Measurements from ENCODE around the gene SERPINA5.
"Not testable (repeated sequence)": the region's sequence is repeated elsewhere in the genome, so short reads cannot be mapped to it uniquely, and the experiment has no call there.

The SERPINA5 gene

GRCh38 chr14:94598816-94599655 is 17.8 kb downstream of the SERPINA5 start:
- no peak for DNase-seq (ENCODE audit: low read depth in 4 of 4, low spot score in 1 of 4)

DNA sequence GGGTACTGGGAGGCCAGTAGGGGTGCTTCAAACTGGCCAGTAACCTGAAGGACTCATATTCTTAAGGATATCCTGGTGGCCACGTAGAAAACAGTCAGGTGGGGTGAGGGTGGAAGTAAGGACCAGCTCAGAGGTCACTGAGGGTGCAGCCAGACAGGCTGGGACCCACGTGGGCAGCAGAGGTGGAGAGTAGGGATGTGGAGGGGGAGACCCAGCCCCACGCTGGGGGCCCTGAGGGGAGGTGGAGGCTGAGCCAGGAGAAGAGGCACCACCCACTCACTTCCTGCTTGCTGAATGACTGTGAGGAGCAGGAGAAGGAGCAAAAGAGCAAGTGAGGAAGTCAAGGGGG is 18.4 kb downstream of the SERPINA5 start:
- no peak for DNase-seq (ENCODE audit: low read depth in 4 of 4, low spot score in 1 of 4)

GRCh38 chr14:94600148-94600545 is 18.9 kb downstream of the SERPINA5 start:
- no peak for DNase-seq (ENCODE audit: low read depth in 4 of 4, low spot score in 1 of 4)

DNA sequence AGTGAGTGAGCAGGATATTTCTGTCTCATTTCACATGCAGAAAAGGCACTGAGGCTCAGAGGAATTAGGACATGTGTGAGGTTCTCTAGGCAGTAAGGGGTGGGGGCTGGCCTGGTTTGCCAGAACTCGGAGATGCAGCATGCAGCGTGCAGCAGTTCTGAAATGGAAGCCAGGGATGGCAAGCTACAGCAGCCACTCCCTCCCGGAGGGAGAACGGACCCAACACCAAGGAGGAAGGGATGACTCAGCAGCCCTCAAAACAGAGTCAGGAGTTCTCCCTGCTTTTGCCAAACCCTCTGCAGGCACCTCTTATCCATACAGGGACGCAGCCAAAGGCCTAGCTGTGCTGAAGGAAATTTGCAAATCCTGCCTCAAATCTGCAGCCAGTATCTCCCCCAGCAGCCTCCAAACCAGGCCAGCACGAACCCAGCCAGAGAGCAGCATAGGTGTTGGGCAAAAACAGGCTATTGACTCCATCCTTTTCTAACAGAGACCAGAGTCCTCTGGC is 20.7 kb downstream of the SERPINA5 start:
- DNase-seq (ENCODE audit: low read depth in 4 of 4, low spot score in 1 of 4) = no peak

DNA sequence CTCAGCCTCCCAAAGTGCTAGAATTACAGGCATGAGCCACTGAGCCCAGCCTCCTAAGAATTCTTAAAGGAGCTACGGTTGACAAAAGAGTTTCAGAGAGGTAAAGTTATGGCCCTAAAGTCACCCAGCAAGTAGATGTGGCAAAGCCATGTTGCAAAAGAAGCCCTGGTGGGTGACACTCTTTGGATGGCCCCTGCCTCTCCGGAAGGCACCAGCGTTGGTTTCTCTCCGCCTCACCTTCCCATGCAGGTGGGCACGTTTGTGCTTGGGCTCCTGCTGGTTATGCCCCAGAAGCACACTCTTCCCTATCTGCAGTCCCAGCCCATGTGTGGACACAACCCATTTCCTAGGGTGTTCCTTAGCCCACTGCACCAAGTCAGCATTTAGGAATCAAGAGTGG is 21.5 kb downstream of the SERPINA5 start:
- no peak for DNase-seq (ENCODE audit: low read depth in 4 of 4, low spot score in 1 of 4)

GRCh38 chr14:94605361-94605760 is 24.1 kb downstream of the SERPINA5 start:
- DNase-seq (ENCODE audit: low read depth in 4 of 4, low spot score in 1 of 4) = no peak

DNA sequence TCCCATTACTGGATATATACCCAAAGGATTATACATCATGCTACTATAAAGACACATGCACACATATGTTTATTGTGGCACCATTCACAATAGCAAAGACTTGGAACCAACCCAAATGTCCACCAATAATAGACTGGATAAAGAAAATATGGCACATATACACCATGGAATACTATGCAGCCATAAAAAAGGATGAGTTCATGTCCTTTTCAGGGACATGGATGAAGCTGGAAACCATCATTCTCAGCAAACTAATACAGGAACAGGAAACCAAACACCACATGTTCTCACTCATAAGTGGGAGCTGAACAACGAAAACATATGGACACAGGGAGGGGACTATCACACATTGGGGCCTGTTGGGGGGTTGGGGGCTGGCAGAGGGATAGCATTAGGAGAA is 27.7 kb downstream of the SERPINA5 start:
- DNase-seq (ENCODE audit: low read depth in 4 of 4, low spot score in 1 of 4) = not testable (repeated sequence)

DNA sequence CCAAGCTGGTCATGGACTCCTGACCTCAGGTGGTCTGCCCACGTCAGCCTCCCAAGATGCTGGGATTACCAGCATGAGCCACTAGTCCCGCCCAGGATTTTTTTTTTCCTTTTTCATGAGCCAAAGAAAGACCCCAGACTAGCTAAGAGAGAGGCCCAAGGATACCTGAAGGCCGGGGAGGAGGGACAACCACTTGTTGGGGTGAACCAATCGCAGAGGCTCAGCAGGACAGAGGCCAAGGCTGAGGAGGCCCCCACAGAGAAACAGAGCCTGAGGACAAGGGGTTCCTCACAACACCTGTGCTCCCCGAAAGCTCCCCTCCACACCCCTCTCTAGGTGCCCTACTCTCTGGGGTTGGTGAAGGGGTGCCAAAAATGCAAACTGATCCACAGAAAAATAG is 30.0 kb downstream of the SERPINA5 start:
- DNase-seq (ENCODE audit: low read depth in 4 of 4, low spot score in 1 of 4) = no peak

- DNase-seq (ENCODE audit: low read depth in 4 of 4, low spot score in 1 of 4) = no peak
Measured at GRCh38 chr14:94612174-94612573, 30.9 kb downstream of the SERPINA5 start, which contains the start of gene SERPINA3. Gene SERPINA3, plus strand, starts transcription at chr14:94612391. Its CDS starts 2,051 bp downstream, at chr14:94614442.

DNA sequence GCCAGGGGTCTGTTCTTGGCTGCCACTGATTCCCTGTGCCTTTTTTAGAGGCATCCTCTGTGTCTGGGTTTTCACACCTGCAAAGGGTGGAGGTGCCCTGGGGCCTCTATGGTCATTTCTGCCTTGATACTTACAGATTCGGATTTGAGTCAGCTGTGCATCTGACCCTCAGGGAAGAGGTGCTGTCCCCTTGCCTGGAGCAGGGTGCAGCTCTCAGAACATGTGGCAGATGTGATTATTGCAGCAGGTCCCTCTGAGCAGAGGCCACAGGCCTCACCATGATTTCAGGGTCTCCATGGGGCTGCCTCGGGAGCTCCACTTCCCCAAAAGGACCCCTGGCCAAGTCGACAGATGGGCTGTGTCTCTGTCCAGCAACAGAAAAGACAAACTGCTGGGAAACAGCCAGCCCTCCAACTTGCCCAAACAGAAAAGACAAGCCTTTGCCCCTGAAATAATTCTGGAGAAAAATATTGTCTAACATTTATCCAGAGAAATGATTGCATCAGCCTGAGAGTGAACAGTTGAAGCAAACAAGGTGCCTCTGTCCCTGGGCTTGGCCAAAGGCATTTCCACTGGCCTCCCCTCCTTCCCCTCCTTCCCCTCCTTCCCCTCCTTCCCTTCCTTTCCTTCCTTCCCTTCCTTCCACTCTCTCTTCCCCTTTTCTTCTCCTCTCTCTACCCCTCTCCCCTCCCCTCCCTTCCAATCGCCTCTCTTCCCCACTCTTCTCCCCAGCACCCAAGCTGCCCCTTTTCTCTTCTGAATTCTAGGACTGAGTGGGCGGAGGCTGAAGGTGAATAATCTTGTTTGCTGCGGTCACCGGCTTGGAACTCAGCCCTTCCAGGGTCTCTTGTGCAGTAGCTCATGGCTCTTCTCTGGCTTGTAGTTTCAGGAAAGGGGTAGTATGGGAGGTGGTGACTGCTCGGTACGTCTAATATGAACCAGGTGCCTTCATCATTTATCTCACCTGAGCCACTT is 31.6 kb downstream of the SERPINA5 start:
- no peak for DNase-seq (ENCODE audit: low read depth in 4 of 4, low spot score in 1 of 4)

DNA sequence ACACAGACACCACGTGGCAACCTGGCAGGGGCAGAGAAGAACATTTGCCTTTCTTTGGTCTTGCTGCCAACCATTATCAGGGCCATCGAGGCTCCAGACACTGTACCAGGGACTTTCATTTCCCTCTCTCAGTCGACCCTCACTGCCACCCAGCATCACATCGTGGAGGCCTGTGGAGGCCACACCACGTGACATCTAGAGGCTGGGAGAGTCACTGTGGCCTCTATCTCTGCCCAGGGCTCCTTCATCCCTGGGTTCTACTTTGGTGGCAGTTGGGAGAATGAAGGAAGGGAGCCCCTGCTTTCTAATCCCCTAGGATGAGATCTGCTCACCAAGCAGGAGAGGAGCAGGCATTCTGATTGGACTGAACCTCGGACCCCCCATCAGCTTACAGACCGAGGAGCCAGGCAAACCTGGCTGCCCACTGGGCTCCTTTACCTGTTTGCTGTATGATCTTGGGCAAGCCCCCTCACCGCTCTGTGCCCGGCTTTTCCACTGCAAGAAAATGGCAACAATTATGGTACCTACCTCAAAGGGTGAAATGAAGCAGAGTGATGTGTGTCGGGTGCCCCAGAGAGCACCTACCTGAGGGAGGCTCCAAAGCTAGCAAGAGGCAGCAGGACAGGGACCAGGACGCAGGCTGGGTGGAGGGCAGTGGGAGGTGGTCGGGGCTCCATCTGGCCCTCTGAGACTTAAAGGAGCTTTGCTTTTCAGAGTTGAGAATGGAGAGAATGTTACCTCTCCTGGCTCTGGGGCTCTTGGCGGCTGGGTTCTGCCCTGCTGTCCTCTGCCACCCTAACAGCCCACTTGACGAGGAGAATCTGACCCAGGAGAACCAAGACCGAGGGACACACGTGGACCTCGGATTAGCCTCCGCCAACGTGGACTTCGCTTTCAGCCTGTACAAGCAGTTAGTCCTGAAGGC is 32.8 kb downstream of the SERPINA5 start:
- no peak for DNase-seq (ENCODE audit: low read depth in 4 of 4, low spot score in 1 of 4)

GRCh38 chr14:94614802-94615201 is 33.6 kb downstream of the SERPINA5 start:
- DNase-seq (ENCODE audit: low read depth in 4 of 4, low spot score in 1 of 4) = no peak

GRCh38 chr14:94615254-94615653 is 34.0 kb downstream of the SERPINA5 start:
- no peak for DNase-seq (ENCODE audit: low read depth in 4 of 4, low spot score in 1 of 4)

- DNase-seq (ENCODE audit: low read depth in 4 of 4, low spot score in 1 of 4) = no peak
Measured at GRCh38 chr14:94615823-94616570, 34.8 kb downstream of the SERPINA5 start.

- DNase-seq (ENCODE audit: low read depth in 4 of 4, low spot score in 1 of 4) = no peak
Measured at GRCh38 chr14:94617366-94617941, 36.2 kb downstream of the SERPINA5 start.

GRCh38 chr14:94617988-94618822 is 37.0 kb downstream of the SERPINA5 start:
- no peak for DNase-seq (ENCODE audit: low read depth in 4 of 4, low spot score in 1 of 4)

DNA sequence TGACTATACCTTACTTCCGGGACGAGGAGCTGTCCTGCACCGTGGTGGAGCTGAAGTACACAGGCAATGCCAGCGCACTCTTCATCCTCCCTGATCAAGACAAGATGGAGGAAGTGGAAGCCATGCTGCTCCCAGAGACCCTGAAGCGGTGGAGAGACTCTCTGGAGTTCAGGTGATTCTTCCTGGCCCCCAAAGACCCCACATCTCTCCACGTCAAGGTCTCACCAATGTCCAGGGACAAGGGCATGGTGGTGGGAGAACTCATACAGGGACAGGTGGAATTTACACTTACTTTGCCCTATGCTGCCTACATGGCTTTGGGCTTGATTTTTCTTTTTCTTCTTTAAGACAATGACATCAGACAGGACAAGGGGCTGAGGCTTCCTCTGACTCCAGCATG is 38.1 kb downstream of the SERPINA5 start:
- no peak for DNase-seq (ENCODE audit: low read depth in 4 of 4, low spot score in 1 of 4)

GRCh38 chr14:94620597-94620996 is 39.4 kb downstream of the SERPINA5 start:
- DNase-seq (ENCODE audit: low read depth in 4 of 4, low spot score in 1 of 4) = no peak

Measured in stimulated activated CD4-positive, alpha-beta T cell treated with anti-CD3 and anti-CD28 coated beads, Interleukin-1b, Interleukin-23, amount 100 ng/mL, for 24 hours (primary cell).